ENCODE results near the gene PPP6R1.

PPP6R1 gene

DNA sequence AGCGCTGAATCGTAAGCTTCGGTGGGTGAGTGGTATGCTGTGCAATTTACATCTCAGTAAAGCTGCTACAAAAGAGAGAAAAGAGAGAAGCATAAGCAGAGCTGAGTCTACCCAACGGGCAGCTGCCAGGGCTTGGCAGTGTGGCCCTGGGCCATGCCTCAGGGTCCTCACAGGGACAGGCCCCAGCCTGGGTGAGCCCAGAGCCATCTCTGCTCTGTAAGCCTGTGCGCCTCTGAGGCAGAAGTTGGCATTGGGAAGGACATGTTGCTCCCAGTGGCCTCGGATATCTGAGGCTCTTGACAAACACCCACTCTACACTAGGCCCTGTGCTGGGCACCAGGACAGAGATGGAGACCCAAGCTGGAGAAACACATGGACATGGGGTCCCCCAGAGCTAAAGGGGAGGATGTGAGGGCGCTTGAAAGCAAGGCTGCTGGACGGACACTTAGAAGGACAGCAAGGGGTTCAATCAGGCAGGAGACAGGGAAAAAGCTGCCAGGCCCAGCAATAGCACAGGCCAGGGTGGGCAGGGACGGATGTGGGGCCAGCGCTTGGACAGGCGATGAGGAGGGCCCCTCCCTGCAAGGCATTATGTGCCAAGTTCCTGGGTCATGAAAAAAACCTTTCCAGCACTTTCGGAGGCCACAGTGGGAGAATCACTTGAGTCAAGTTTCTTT is 14.7 kb downstream of the PPP6R1 start:
- in situ Hi-C loops (cut with HindIII; ENCODE audit: low sequenced_read_pairs) = no loop called here

DNA sequence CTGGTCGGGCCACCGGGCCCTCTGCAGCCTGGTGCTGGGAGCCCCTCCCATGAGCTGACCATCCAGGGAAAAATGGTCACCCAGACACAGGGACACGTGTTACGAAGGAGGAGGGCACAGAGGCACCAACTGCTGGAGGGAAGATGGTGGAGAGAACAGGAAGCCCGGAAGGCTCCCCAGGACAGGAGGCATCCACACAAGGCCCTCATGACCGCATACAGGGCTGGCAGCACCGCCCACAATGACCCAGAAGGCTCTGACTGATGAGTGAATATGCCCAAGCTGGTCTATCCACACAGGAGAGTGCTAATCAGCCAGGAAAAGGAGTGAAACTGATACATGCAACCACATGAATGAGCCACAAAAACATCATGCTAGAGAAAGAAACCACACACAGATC is 16.3 kb downstream of the PPP6R1 start:
- in situ Hi-C loops (cut with HindIII; ENCODE audit: low sequenced_read_pairs) = no loop called here

DNA sequence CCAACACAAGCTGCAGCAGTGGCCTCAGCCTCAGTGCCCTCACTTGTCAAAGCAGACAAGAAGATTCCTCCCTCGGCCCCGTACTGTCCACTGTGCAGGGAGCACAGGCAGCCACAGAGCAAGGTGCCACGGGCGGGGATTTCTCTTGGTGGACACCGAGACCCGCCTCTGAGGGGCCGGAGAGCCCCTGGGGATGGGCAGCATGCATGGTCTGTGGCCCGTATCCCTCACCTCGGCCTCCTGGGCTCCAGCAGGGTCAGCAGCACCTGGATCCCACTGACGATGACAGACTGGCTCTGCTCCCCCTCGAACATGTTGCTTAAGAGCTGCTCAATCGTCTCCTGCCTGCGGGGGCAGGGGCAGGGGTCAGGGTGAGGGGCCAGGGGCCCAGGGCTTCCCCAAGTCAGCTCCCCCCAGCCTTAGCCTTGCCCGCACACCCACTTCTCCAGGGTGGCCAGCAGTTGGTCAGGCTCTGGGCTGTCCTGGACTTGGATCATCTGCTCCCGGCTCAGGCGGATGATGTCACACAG is 16.8 kb downstream of the PPP6R1 start:
- in situ Hi-C loops (cut with HindIII; ENCODE audit: low sequenced_read_pairs) = no loop called here

DNA sequence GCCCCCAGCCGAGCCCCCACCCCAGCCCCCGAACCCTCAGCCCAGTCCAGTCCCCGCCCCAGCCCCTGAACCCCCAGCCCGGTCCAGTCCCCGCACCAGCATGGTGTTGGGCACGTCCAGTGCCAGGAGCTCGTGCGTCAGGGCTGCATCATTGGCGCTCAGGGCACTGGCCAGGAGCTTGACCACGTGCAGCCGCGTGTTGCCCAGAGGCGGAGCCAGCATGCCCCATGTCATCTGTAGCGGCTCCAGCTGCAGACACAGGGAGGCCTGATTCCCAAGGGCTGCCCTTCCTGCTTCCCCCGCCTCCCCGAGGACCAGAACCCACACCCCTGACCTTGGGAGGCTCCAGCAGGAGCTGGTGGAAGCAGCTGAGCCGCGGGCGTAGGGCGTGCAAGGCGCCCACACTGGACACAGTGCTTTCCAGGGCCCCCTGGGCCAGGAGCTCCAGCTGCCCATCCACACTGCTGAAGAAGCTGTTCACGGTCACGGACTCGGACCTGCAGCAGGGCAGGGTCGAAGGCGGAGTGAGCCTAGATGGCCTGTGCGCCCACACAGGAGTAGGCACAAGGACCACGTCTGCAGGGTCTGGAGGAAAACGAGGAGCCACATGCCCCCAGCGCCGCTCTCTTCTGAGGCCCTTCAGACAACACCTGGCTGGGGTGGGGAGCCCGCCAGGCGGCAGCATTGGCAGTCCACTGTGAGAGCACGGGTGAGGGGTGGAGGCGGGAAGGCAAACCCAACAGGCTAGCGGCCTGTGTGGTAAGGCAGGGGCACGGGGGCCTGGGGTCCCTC is 17.5 kb downstream of the PPP6R1 start:
- in situ Hi-C loops (cut with HindIII; ENCODE audit: low sequenced_read_pairs) = no loop called here

DNA sequence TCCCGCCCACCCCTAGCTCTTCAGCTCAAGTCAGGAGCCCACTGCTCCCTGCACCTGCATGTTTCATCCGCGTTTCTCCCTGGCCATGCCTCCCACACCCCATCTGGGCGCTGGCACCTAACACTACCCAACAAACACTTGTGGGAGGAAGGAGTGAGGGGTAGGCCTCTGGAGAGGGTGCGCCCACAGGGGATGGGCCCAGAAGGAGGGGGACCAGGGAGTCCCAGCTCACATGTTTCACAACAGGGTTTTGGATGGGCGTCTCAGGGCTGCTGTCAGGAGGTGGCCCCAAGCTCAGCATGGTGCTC is 18.1 kb downstream of the PPP6R1 start:
- in situ Hi-C loops (cut with HindIII; ENCODE audit: low sequenced_read_pairs) = no loop called here

DNA sequence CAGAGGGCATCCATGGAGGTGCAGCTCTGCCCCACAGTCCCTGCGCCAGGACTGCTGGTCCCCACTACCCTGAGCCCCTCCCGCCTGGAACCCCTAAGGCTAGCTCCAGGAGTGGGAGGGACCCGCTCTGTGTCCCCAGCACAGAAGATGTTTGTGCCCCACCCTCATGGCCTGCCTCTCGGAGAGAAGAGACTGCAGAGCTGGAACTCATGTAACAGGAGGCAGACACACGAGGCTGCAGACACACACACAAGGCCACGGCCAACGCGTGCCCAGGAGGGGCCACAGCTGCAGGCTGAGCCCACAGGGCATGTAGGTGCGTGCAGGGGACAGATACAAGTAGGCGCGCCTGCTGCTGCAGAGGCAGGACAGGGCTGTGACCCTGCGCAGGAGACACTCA is 19.8 kb downstream of the PPP6R1 start:
- in situ Hi-C loops (cut with HindIII; ENCODE audit: low sequenced_read_pairs) = no loop called here

DNA sequence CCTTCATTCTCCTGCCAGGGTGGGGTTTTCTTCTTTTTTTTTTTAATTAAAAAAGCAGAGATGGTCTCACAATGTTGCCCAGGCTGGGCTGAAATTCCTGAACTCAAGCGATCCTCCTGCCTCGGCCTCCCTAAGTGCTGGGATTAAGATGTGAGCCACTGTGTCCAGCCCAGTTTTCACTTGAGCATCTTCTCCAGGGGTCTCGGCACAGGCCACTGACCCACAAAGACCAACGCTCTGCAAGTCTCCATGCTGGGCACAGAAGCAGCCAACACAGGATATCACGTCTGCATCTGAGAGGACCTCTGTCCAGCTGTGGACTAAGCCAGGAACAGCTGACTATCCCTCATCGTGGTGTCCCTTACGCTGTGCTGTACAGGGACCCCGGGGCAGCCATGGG is 20.8 kb downstream of the PPP6R1 start:
- in situ Hi-C loops (cut with HindIII; ENCODE audit: low sequenced_read_pairs) = no loop called here

DNA sequence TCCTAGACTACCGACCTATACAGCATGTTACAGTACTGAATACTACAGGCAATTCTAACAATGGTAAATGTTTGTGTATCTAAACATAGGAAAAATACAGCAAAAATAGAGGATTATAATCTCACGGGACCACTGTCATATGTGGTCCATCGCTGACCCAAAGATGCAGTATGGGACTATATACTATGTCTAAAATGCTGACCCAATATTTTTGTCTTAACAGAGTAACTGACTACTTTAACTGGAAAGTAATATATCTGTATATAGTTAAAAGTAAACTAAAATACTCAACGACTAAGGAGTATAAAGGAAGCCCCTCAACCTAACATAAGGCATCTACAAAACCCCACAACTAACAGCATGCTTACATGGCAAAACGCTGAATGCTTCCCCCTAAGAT is 25.8 kb downstream of the PPP6R1 start:
- in situ Hi-C loops (cut with HindIII; ENCODE audit: low sequenced_read_pairs) = no loop called here

DNA sequence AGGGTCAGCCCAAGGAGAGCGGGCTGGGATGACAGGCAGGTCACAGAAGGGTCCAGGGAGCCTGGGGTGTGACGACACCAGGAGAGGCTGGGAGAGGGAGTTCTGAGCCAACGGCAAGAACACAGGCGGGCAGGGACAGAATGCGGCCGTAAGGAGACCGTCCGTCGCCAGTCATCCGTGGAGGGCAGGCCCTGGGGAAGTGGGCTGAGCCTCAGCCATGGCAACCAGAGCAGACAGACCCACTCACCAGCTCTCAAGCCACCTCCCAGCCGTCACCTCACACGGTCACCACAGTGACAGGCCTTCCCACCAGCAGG is 26.6 kb downstream of the PPP6R1 start:
- in situ Hi-C loops (cut with HindIII; ENCODE audit: low sequenced_read_pairs) = no loop called here

DNA sequence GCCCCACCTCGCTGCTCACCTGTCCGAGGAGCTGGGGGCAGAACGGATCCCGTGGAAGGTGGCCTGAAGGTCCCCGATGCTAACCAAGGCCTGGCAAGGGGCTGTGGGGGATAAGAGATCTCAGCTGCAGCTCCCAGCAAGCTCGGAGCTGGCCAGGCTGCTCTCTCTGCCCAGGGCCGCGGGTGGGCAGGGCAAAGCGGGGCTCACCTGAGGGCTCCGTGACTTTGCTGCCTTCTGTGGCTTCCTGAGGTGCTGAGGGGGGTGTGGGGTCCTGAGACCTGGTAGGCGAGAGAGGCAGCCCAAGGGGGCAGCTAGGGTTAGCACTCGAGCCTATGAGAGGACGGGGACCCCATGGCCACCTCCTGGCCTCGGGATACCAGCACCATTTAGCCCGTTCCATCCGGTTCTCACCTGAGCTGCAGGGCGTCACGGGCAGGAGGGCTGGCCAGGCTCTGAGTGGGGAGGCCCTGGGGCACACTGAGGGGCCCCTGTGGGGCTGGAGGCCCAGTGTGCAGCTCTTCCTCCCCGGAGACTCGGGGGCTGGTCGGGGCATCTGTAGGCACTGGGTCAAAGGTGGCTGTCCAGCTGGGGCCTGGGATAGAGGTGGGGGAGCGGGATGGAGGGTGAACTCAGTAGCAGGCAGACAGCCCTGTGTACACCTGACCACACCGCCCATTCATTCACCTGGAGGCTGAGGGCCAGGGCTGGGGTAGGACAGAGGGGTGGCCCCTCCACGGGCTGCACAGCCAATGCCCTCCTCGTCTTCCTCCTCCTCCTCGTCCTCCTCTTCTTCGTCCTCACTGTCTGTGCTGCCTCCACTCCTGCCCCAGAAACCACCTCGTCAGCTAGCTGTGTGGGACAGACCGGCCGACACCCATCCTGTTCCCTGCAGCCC is 27.2 kb downstream of the PPP6R1 start:
- in situ Hi-C loops (cut with HindIII; ENCODE audit: low sequenced_read_pairs) = no loop called here

DNA sequence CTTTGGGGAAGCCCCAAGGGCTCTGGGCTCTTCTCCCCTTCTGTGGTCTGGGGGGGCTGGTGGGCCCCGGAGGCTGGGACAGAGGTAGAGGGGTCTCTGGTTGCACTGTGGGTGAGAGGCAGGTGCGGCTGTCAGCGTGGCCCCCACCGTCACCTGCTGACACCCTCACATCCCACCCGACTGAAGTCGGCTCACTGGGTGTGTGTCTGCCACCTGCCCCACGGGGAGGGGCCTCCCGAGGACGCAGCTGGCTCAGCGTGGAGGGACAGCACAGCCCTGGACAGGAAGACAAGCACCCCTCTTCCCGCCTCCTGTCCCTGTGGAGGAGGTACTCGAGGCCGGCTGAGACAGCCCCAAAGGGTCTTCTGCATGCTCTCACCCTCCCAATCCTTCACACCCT is 28.0 kb downstream of the PPP6R1 start:
- in situ Hi-C loops (cut with HindIII; ENCODE audit: low sequenced_read_pairs) = no loop called here

DNA sequence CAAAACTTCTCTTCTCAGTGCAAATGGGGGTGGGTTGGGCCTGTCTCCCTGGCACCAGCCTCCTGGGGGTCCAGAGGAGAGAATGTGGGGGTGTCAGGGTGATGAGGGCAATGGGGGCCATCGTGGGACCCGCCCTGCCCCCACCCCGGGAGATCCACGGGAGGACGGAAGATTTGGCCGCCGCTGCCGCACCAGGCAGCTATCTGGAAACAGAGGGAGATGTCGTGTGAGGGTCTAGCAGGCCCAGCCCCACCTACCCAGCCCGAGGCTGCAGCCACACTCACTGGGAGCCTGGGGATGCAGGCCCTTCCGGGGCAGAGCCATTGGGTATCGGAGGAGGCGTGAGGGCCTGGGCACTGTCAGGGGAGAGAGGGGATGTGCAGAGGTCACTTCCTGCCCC is 28.5 kb downstream of the PPP6R1 start:
- in situ Hi-C loops (cut with HindIII; ENCODE audit: low sequenced_read_pairs) = no loop called here

DNA sequence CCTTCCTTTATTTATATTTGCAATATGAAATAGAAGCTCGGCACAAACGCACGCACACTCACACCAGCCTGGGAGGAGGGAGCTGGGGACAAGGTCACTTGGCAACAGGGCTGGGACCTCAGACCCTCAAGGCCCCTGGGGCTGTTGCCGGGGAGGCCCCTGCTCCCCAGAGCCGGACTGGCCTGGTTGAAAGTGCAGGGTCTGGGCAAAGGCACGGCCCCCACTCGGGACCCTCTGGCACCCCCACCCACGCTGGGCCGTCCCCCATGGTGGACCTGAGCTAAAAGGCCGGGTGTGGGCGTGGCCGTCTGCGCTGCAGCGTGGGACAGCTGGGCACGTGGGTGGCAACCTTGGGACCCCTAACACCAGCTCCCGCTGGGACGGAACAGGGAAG is 29.0 kb downstream of the PPP6R1 start:
- in situ Hi-C loops (cut with HindIII; ENCODE audit: low sequenced_read_pairs) = no loop called here

DNA sequence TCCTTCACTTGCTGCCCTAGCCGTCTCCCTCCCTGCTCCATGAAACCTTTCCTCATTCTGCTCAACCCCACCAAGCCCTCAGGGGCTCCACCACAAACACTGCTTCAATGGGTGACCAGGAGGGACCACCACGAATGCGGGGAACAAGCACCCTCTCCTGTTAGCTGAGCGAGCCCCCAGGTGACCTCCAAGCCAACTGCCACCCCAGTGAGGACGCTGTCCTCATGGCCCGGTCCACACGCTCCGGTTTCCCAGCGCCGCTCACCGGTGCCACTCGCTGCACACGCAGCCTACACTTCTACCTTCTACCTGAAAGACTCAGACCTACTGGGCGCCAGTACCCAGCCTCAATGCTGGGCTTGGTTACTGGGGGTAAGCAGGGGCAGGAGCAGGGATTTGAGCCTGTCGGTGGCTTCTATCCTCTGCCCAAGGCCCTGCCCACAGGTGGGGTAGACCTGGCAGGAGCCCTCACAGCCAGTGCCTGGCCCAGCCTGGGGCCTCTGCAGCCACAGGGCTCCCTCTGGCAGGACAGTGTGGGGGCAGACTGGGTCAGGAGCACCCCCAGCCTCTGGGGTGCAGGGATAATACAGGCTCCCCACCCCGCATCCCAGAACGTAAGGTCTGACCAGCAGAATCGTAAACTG is 29.6 kb downstream of the PPP6R1 start:
- in situ Hi-C loops (cut with HindIII; ENCODE audit: low sequenced_read_pairs) = no loop called here

DNA sequence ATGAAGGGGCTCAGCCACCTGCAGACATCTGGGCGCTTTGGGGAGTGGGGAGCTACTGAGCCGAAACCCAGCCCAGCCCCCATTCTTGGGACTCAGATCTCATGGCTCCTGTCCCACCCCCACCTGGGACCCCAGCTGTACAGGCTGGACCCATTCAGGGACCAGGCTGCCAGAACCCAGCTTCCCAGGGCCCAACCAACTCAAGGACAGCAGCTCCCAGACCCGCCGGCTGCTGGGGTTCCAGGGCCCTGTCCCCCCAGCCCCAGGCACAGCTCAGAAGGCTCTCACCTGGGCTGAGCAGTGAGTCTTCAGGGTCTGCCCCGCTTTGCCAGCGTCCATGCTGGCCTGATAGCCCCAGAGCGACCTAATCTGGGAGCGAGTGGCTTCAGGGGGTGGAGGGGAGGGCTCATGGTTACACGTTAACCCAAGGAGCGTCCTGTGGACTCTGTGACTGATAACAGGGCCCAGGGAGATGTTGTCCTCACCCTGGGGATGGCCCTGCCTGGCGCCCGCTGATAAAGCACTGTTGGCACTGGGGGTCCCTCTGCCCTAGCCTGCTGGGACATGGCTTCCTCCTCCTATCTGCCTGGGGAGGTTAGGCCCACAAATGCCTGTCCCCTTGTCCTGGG is 30.3 kb downstream of the PPP6R1 start, which contains the start of gene TMEM86B:
TSS of gene TMEM86B (minus strand) at position 361 of the 629 bp plus-strand sequence. CDS start at position 339, 22 bp downstream.
- in situ Hi-C loops (cut with HindIII; ENCODE audit: low sequenced_read_pairs) = no loop called here

DNA sequence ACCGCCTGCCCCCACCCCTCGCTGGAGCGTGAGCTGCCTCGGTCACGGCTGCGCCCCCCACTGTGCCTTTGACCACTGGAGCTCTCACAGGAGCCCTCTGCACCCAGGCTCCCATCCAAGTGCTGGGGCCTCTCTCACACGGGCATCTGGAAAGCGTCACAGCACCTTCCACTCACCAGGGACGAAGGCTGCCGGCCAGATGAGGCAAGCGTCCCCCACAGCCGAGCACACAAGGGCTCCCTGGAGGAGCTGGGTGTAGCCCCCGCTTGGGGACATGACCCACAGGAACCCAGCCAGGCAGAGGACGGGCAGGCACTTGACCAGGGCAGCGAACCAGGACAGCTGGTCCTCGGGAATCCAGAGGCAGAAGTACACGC is 30.8 kb downstream of the PPP6R1 start:
- in situ Hi-C loops (cut with HindIII; ENCODE audit: low sequenced_read_pairs) = no loop called here

DNA sequence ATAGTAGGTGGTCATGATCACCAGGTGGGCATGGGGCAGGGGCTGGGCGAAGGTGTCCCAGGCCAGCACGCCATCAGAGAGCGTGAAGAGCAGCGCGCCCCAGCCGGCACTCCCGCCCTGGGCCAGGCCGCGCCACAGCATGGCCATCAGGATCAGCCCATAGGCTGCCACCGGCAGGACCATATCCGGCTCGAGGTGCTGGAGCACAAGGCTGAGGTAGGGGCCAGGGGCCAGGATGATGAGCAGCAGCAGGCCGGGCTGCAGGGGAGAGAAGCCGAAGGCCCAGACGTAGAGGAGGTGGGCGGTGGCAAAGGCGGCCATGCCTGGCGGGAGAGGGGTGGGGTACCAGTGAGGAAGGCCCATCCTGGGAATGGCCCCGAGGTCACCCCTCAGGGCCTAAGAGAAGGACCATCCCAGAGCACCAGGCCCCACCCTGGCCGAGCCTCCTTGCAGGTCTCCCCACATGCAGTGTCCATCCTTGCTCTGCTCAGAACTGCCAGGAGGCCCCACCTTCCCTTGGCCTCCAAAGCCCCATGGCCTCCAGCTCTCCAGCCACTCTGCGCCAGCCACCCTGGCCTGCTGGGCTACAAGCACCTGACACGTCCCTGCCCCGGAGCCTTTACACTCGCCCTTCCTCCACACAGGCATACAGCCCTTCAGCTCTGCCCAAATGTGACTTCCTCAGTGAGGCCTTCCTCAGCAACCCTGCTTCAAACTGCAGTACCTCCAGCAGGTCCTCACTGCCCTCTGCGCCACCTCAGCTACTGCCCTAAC is 31.4 kb downstream of the PPP6R1 start:
- in situ Hi-C loops (cut with HindIII; ENCODE audit: low sequenced_read_pairs) = no loop called here

DNA sequence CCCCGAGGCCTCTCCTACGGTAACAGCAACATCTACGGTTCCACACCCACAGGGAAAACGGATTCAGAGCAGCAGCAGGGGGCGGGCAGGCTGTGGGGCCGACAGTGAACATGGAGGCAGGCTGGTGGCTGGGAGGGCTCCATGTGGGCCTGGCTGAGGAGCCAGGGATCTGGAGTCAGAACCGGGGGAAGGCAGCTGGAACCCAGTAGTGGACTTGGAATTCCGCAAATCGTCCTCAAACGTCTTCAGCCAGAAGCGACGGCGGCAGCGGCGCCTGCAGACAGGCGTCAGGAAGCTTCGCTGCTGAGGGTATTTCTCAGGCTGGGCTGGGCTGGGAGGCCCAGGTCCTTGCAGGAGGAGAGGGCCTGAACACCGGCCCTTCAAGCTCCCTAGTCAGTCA is 32.0 kb downstream of the PPP6R1 start:
- in situ Hi-C loops (cut with HindIII; ENCODE audit: low sequenced_read_pairs) = no loop called here

DNA sequence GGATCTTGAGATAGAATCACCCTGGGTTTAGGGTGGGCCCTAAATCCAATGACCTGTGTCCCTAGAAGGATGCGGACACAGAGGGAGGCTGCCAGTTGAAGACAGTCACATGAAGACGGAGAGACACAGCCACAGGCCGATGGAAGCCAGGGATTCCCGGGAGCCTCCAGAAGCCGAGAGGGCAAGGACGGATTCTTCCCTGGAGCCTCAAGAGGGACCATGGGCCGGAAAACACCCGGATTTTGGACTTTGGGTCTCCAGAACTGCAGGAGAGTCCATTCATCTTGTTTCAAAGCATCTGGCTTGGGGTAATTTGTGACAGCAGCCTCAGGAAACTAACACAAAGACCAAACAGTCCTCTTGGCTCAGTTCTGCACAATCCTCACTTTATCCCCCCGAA is 32.5 kb downstream of the PPP6R1 start:
- in situ Hi-C loops (cut with HindIII; ENCODE audit: low sequenced_read_pairs) = no loop called here

DNA sequence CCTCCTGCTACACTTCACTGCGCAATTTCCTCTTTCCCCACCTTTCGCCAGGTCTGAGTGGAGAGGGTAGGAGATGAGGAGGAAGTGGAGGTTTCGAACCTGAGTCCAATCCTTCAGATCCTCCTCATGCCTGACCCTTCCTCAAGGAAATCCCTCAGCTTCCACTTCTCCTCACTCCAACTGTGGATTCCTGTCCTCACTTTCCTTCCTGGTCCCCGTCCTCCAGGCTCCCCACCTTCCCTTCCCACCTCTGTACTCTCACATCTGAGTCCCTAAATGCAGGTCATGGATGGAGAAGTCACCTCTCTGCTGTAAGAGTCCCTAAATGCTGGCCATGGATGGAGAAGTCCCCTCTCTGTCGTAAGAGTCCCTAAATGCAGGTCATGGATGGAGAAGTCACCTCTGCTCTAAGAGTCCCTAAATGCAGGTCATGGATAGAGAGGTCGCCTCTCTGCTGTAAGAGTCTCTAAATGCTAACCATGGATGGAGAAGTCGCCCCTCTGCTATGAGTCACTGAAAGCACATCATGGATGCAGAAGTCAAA is 33.3 kb downstream of the PPP6R1 start:
- in situ Hi-C loops (cut with HindIII; ENCODE audit: low sequenced_read_pairs) = no loop called here
